Upper lobe of right lung (tissue), 1 donor: ENCODE results near the gene TP53INP2. TPM values are rescaled to one million over a fixed set of nuclear protein-coding genes. Genes with fewer than 3 reads are reported as not detected.
"Not testable (repeated sequence)": the region's sequence is repeated elsewhere in the genome, so short reads cannot be mapped to it uniquely, and the experiment has no call there.

ENCODE experiments used
- ATAC-seq: fragments of 200-7000 bp; cut with Tn5 transposase; one replicate; pipeline ENCODE4 v1.9.1; 2020; ENCODE audit warnings: mild to moderate bottlenecking, moderate library complexity
- DNase-seq: peaks from one replicate; pipeline ENCODE4 v3.0.0-alpha.2; 2020
- H3K27ac ChIP-seq: fragments of 200-600 bp; one replicate; pipeline ENCODE4 v1.8.0; 2022
- H3K27me3 ChIP-seq: fragments of 200-600 bp; one replicate; pipeline ENCODE4 v1.8.0; 2022; ENCODE audit warnings: mild to moderate bottlenecking
- H3K36me3 ChIP-seq: fragments of 200-600 bp; one replicate; pipeline ENCODE4 v1.8.0; 2022
- H3K4me1 ChIP-seq: fragments of 200-600 bp; one replicate; pipeline ENCODE4 v1.8.0; 2022
- H3K4me3 ChIP-seq: fragments of 200-600 bp; one replicate; pipeline ENCODE4 v1.8.0; 2022; ENCODE audit warnings: mild to moderate bottlenecking
- H3K9me3 ChIP-seq: fragments of 200-600 bp; one replicate; pipeline ENCODE4 v1.8.0; 2022
- intact Hi-C: fragments of 100-400 bp; cut with DNase I; formaldehyde crosslinking; loops from one replicate; pipeline ENCODE4 v1.11.0; 2022
- long read RNA-seq: library from polyadenylated mRNA; unstranded; transcript quantifications from one replicate; pipeline ENCODE4 v2.0.0, GENCODE V29; 2021
- total RNA-seq: library from RNA; stranded (reverse); fragmentation: NEBNext Ultra II Directional; extraction: Animal tissue kit (Norgen Biotek cat#: 25700); gene quantifications from one replicate; pipeline ENCODE4 v1.2.1, GENCODE V29; 2021
- TF ChIP-seq, protein P1 (sequence below): fragments of 200-600 bp; IDR thresholded peaks from one replicate; pipeline ENCODE4 v1.8.0; 2022; ENCODE audit warnings: antibody characterized with exemption
- donor health status: DM: no; HTN: yes; CAD: no; lungs with severe emphysema.

The TP53INP2 gene, protein sequence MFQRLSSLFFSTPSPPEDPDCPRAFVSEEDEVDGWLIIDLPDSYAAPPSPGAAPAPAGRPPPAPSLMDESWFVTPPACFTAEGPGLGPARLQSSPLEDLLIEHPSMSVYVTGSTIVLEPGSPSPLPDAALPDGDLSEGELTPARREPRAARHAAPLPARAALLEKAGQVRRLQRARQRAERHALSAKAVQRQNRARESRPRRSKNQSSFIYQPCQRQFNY
- total RNA-seq: 17.7 TPM
- long read RNA-seq, partial matches to known transcripts: 16 of 17 reads
- long read RNA-seq, other reads (novel, unspliced or antisense): 1 of 17 reads

- DNase-seq (peak; percentile 96), ATAC-seq (peak; percentile 85)
- Histone ChIP-seq H3K4me3 (peak within 1 kb of the TSS; percentile 72), H3K36me3 (no peaks in the 10 kb centered on the region), H3K4me1 (peaks cover 18% of the 10 kb centered on the region), H3K27ac (peak within 1 kb of the TSS; percentile 98), H3K27me3 (no peaks in the 10 kb centered on the region), H3K9me3 (no peaks in the 10 kb centered on the region)
- intact Hi-C loops: no loop called here
- TF ChIP-seq, protein P1, sequence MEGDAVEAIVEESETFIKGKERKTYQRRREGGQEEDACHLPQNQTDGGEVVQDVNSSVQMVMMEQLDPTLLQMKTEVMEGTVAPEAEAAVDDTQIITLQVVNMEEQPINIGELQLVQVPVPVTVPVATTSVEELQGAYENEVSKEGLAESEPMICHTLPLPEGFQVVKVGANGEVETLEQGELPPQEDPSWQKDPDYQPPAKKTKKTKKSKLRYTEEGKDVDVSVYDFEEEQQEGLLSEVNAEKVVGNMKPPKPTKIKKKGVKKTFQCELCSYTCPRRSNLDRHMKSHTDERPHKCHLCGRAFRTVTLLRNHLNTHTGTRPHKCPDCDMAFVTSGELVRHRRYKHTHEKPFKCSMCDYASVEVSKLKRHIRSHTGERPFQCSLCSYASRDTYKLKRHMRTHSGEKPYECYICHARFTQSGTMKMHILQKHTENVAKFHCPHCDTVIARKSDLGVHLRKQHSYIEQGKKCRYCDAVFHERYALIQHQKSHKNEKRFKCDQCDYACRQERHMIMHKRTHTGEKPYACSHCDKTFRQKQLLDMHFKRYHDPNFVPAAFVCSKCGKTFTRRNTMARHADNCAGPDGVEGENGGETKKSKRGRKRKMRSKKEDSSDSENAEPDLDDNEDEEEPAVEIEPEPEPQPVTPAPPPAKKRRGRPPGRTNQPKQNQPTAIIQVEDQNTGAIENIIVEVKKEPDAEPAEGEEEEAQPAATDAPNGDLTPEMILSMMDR: no peak
Measured at GRCh38 chr20:34704177-34705007, at the start of gene TP53INP2. Gene TP53INP2 (plus strand): TSS chr20:34704344. CDS start chr20:34708740, 4,396 bp downstream.

GRCh38 chr20:34658654-34659053 is 45.5 kb upstream of the TP53INP2 start:
- H3K36me3 ChIP-seq, intact Hi-C loops, H3K9me3 ChIP-seq, H3K4me1 ChIP-seq, DNase-seq, H3K27me3 ChIP-seq, H3K27ac ChIP-seq, H3K4me3 ChIP-seq, ATAC-seq: not testable (repeated sequence)

- H3K27me3 ChIP-seq, ATAC-seq, intact Hi-C loops, H3K9me3 ChIP-seq, H3K27ac ChIP-seq, H3K4me3 ChIP-seq, DNase-seq, H3K4me1 ChIP-seq, H3K36me3 ChIP-seq: not testable (repeated sequence)
Measured at GRCh38 chr20:34661811-34662210, 42.3 kb upstream of the TP53INP2 start.

GRCh38 chr20:34663213-34663943 is 40.8 kb upstream of the TP53INP2 start:
- no peak for DNase-seq
- Histone ChIP-seq H3K4me1 (no peaks in the 10 kb centered on the region), H3K4me3 (no peak overlapping the region), H3K9me3 (no peaks in the 10 kb centered on the region), H3K27ac (no peak overlapping the region), H3K27me3 (no peaks in the 10 kb centered on the region), H3K36me3 (no peaks in the 10 kb centered on the region)
- no peak for ATAC-seq
- TF ChIP-seq, protein P1: no peak
- intact Hi-C loops: no loop called here

DNA sequence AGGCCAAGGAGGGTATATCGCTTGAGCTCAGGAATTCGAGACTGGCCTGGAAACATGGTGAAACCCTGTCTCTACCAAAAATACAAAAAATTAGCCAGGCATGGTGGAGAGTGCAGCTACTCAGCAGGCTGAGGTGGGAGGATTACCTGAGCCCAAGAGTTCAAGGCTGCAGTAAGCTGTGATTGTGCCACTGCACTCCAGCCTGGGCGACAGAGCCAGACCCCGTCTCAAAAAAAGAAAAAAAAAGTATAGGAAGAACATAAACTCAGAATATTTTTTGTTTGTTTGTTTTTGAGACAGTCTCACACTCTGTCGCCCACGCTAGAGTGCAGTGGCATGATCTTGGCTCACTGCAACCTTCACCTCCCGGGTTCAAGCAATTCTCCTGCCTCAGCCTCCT is 39.4 kb upstream of the TP53INP2 start:
- H3K27ac ChIP-seq, H3K4me1 ChIP-seq, ATAC-seq, H3K4me3 ChIP-seq, H3K27me3 ChIP-seq, intact Hi-C loops, DNase-seq, H3K9me3 ChIP-seq, H3K36me3 ChIP-seq: not testable (repeated sequence)

DNA sequence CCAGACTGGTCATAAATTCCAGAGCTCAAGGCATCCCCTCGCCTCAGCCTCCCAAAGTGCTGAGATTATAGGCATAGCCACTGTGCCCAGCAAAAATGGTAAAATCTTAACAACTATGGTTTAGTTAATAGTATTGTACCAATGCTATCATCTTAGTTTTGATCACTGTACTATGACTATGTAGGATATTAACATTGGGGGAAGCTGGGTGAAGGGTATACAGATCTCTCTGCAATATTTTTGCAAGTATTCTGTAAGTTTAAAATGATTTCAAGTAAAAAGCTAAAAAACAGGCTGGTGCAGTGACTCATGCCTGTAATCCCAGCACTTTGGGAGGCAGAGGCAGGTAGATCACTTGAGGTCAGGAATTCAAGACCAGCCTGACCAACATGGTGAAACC is 35.0 kb upstream of the TP53INP2 start:
- TF ChIP-seq, protein P1: no peak
- H3K36me3 ChIP-seq: no peaks in the 10 kb centered on the region
- no peaks in the 10 kb centered on the region for H3K27me3 ChIP-seq
- ATAC-seq: no peak
- H3K9me3 ChIP-seq: no peaks in the 10 kb centered on the region
- DNase-seq: no peak
- no peak overlapping the region for H3K4me3 ChIP-seq
- no peak overlapping the region for H3K27ac ChIP-seq
- no peaks in the 10 kb centered on the region for H3K4me1 ChIP-seq
- intact Hi-C loops: no loop called here

DNA sequence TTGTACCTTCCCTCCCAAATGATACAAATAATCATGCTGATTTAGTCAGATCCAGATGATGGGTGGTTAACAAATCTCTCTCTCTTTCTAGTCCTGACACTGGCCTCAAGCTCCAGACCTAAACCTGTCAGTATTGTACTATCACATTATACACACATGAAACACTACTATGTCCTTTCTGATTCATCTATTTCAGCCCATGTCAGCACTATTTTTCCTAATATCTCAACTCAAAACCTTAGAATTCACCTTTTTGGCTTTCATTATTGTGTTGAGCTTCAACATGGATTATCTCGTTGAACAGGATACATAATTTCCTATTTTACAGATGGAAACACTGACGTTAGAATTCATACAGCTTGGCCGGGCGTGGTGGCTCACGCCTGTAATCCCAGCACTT is 30.7 kb upstream of the TP53INP2 start:
- intact Hi-C loops: no loop called here
- no peak for ATAC-seq
- no peaks in the 10 kb centered on the region for H3K36me3 ChIP-seq

More for the DNA sequence above, 30.7 kb upstream of the TP53INP2 start:
- Histone ChIP-seq H3K27ac (no peak overlapping the region), H3K27me3 (no peaks in the 10 kb centered on the region), H3K4me3 (no peak overlapping the region), H3K4me1 (no peaks in the 10 kb centered on the region), H3K9me3 (no peaks in the 10 kb centered on the region)
- DNase-seq: no peak
- TF ChIP-seq, protein P1: no peak
